ENCODE measurements around the gene TMEM97. TPM values are rescaled to one million over a fixed set of nuclear protein-coding genes. Genes with fewer than 3 reads are reported as not detected.

Gene TMEM97
- total and polyA plus RNA-seq, 9 of the 15 experiments (the other 6 are each of a cell fraction or from before 2014, with no cell fraction given), result 34.6 to 121 (median 76.0) TPM

DNA sequence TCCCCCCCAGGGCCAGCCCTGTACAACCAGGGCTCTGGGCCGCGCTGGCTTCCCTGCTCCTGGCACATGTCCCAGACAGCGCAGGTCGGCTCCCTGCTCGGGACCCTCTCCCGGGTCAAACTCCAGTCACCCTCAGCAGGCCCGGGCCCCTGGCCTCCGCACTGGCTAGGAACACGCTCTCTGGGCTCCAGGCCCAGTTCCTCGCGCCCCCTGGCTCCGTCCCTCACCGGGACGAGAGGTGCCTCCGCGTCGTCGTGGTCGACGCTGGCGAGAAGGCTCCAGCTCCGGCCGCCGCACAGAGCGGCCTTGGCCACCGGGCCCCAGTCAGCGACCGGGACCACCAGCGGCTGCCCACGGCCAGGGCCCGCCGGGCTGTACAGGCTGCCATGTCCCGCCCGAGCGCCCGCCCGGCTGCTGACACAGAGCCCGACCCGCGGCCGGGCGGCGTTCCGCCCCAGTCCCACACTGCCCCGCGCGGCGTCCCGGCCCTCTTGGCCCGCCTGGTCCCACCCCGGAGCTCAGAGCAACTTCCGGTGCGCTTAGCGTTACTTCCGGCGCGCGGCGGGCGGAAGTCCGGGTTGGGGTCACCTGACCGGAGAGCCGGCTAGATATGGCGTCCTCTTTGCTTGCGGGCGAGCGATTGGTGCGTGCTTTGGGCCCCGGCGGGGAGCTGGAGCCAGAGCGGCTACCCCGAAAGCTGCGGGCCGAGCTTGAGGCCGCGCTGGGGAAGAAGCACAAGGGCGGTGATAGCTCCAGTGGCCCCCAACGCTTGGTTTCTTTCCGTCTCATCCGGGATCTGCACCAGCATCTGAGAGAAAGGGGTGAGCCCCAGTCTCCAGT lies 38.3 kb downstream of the TMEM97 start, which contains the start of gene POLDIP2 (continued):
- TF ChIP-seq YY1 (IDR thresholded peaks at IDR 0.05; ENCODE audit: borderline replicate concordance in 1 of 3, control insufficient read depth in 1 of 3, extremely low read depth in 1 of 3, insufficient read depth in 3 of 3, insufficient read length in 1 of 3, insufficient replicate concordance in 2 of 3, low read depth in 1 of 3, low read length in 2 of 3), result peak; percentile 67 to 97 (median 94)
- no peak for TF ChIP-seq KLF16 (IDR thresholded peaks at IDR 0.05)
- TF ChIP-seq SMAD4 (CRISPR knock-in tag; conservative IDR thresholded peaks at IDR 0.05), result 0 out of 2 replicates have a peak, but pooled peaks have one; percentile 53
- peak in 1 of 2 experiments; percentile 23; a peak in 1 of 4 replicates for TF ChIP-seq TBL1XR1 (IDR thresholded peaks at IDR 0.05; ENCODE audit: low read length in 2 of 2)
- peak; percentile 100 for TF ChIP-seq GABPA (tag; conservative IDR thresholded peaks at IDR 0.05; ENCODE audit: low read depth)
- no peak for TF ChIP-seq ZNF507 (tag; conservative IDR thresholded peaks at IDR 0.05)
- TF ChIP-seq FOXP1 (CRISPR knock-in tag; IDR thresholded peaks at IDR 0.05), result 0 out of 2 replicates have a peak, but pooled peaks have one; percentile 48
- TF ChIP-seq MCM7 (IDR thresholded peaks at IDR 0.05), result no peak
- TF ChIP-seq SMC3 (conservative IDR thresholded peaks at IDR 0.05; ENCODE audit: insufficient read depth, low read depth, low read length), result no peak
- peak; percentile 94 for TF ChIP-seq MTA1 (IDR thresholded peaks at IDR 0.05; ENCODE audit: borderline replicate concordance)
- TF ChIP-seq ELF1 (tag; IDR thresholded peaks at IDR 0.05), result peak; percentile 98
- TF ChIP-seq RBM34 (IDR thresholded peaks at IDR 0.05; ENCODE audit: borderline replicate concordance, insufficient read depth, low read length), result 0 out of 2 replicates have a peak, but pooled peaks have one; percentile 73
- TF ChIP-seq MAFK (IDR thresholded peaks at IDR 0.05; ENCODE audit: low read length), result no peak
- TF ChIP-seq FOXK2 (conservative IDR thresholded peaks at IDR 0.05 in 1 of 2, IDR thresholded peaks at IDR 0.05 in 1 of 2; ENCODE audit: low read depth in 2 of 2), result peak; percentile 74 to 76; a peak in 3 of 4 replicates
- no peak for TF ChIP-seq ZNF224 (CRISPR knock-in tag; IDR thresholded peaks at IDR 0.05)
- peak; percentile 98 for TF ChIP-seq GABPB1 (CRISPR knock-in tag; IDR thresholded peaks at IDR 0.05)
- TF ChIP-seq ZNF76 (CRISPR knock-in tag; IDR thresholded peaks at IDR 0.05; ENCODE audit: borderline replicate concordance), result peak; percentile 96
- no peak for TF ChIP-seq THRAP3 (IDR thresholded peaks at IDR 0.05; ENCODE audit: borderline replicate concordance)
- peak; percentile 76 for TF ChIP-seq ATF7 (IDR thresholded peaks at IDR 0.05)
- TF ChIP-seq CXXC5 (CRISPR knock-in tag; IDR thresholded peaks at IDR 0.05), result peak; percentile 93
- peak; percentile 97 for TF ChIP-seq RBFOX2 (IDR thresholded peaks at IDR 0.05; ENCODE audit: low read depth, low read length)
- no peak for TF ChIP-seq ZKSCAN1 (IDR thresholded peaks at IDR 0.05; ENCODE audit: low read depth, low read length)
- TF ChIP-seq ZNF395 (CRISPR knock-in tag; IDR thresholded peaks at IDR 0.05), result no peak
- peak; percentile 91 for TF ChIP-seq TAF7 (tag; IDR thresholded peaks at IDR 0.05)
- peak; percentile 85 for TF ChIP-seq CCNT2 (IDR thresholded peaks at IDR 0.05; ENCODE audit: borderline replicate concordance, extremely low read depth, insufficient read length, low read depth, low read length)
- no peak for TF ChIP-seq MXI1 (IDR thresholded peaks at IDR 0.05; ENCODE audit: low read depth, low read length)
- no peak for TF ChIP-seq MAFF (IDR thresholded peaks at IDR 0.05; ENCODE audit: low read length)
- TF ChIP-seq SMARCA5 (IDR thresholded peaks at IDR 0.05), result no peak

Measured in K562 (cell line).